ENCODE data around the gene STX3.

STX3 gene

DNA sequence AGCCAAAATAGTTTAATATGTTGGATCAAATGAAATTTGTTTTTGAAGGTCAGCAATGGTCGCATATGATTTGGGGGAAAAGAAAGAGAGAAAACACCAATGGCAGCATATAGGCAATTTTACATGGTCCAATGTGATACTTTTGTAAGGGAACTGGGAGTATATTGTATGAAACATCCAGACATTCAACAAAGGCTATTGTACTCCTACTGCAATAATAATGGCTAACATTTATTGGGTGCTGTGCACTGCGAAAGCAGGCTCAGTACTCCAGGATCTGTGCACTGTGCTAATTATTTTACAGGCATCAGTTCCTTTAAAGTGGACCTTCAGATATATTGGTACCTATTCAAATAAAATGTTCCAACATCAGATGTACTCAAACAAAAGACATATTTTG lies 35.6 kb upstream of the STX3 start:
- H3K27ac ChIP-seq: no peak overlapping the region
- TF ChIP-seq, protein P1, sequence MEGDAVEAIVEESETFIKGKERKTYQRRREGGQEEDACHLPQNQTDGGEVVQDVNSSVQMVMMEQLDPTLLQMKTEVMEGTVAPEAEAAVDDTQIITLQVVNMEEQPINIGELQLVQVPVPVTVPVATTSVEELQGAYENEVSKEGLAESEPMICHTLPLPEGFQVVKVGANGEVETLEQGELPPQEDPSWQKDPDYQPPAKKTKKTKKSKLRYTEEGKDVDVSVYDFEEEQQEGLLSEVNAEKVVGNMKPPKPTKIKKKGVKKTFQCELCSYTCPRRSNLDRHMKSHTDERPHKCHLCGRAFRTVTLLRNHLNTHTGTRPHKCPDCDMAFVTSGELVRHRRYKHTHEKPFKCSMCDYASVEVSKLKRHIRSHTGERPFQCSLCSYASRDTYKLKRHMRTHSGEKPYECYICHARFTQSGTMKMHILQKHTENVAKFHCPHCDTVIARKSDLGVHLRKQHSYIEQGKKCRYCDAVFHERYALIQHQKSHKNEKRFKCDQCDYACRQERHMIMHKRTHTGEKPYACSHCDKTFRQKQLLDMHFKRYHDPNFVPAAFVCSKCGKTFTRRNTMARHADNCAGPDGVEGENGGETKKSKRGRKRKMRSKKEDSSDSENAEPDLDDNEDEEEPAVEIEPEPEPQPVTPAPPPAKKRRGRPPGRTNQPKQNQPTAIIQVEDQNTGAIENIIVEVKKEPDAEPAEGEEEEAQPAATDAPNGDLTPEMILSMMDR (conservative IDR thresholded peaks at IDR 0.05): no peak

DNA sequence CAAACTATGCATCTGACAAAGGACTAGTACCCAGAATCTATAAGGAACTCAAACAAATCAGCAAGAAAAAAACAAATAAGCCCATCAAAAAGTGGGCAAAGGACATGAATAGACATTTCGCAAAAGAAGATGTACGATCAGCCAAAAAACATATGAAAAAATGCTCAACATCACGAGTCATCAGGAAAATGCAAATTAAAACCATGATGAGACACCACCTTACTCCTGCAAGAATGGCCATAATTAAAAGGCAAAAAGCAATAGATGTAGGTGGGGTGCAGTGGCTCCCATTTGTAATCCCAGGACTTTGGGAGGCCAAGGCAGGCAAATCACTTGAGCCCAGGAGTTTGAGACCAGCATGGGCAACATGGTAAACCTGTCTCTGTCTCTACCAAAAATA lies 31.1 kb upstream of the STX3 start:
- H3K27ac ChIP-seq: no peak overlapping the region
- TF ChIP-seq, protein P1 (conservative IDR thresholded peaks at IDR 0.05): no peak

DNA sequence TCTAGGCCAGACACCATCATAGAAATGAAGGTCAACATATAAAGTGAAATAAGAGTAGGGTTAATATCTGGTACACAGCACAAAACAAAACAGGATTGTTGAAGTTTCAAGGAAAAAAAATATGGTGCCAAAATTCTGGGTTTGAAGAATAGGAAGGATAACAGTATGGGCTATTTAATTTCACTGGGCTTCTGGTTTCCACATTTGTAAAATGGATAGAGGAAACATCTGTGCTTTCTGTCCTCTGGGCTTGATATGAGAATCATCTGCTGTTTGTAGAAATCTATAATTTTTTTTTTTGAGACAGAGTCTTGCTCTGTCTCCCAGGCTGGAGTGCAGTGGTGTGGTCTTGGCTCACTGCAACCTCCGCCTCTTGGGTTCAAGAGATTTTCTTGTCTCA lies 27.8 kb upstream of the STX3 start:
- TF ChIP-seq, protein P1 (conservative IDR thresholded peaks at IDR 0.05): no peak
- no peak overlapping the region for H3K27ac ChIP-seq

DNA sequence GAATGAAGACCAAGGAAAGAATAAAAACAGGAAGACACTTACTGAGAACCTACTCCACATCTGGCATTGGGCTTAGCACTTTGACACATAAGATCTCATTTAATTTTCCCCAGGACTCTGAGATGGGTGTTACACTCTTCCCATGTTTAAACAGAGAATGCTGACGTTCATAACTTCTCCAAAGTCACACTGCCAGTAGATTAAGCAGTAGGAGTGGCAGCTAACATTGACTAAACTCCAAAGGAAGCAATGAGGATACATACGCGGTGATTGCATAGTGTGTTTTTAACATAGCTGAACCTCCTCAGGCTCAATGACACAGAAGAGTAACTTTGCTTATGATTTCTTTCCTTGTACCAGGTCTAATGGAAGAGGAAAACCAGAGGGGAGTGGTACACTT lies 27.0 kb upstream of the STX3 start:
- H3K27ac ChIP-seq: no peak overlapping the region
- TF ChIP-seq, protein P1 (conservative IDR thresholded peaks at IDR 0.05): no peak

DNA sequence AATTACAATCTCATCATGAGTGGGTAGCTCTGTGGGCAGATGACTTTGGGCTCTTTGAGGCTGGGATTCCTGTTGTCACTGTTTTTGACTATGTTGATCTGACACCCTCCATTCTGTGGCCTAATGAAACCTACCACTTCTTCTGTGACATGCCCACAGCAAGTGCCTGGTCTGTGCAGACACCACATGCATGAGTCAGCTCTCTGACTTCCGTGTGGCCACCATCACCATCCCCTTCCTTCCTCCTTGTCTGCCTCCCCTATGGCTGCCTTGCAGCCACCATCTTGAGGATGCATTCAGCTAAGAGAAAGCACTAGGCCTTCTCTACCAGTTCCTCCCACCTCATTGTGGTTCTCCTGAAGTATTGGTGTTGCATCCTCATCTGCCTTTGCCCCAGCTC lies 26.3 kb upstream of the STX3 start:
- TF ChIP-seq, protein P1 (conservative IDR thresholded peaks at IDR 0.05): no peak
- H3K27ac ChIP-seq: no peak overlapping the region

DNA sequence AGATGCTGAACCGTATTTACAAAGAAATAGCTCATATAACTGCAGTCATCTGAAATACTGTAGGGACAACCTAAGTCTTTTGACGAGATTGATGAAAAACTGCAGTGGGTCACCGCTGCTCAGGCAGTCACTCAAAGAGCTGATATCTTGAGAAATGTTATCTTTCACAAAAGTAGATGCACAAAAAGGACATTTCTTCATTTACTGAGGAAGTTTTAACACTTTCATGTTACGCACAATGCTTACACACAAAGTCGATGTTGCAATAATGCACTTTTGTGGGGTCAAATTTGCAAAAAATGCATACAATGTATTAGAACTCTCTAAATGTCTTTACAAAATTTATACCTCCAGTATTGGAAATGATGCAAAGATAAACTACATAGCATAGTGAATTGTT lies 25.3 kb upstream of the STX3 start:
- no peak overlapping the region for H3K27ac ChIP-seq
- TF ChIP-seq, protein P1 (conservative IDR thresholded peaks at IDR 0.05): no peak

DNA sequence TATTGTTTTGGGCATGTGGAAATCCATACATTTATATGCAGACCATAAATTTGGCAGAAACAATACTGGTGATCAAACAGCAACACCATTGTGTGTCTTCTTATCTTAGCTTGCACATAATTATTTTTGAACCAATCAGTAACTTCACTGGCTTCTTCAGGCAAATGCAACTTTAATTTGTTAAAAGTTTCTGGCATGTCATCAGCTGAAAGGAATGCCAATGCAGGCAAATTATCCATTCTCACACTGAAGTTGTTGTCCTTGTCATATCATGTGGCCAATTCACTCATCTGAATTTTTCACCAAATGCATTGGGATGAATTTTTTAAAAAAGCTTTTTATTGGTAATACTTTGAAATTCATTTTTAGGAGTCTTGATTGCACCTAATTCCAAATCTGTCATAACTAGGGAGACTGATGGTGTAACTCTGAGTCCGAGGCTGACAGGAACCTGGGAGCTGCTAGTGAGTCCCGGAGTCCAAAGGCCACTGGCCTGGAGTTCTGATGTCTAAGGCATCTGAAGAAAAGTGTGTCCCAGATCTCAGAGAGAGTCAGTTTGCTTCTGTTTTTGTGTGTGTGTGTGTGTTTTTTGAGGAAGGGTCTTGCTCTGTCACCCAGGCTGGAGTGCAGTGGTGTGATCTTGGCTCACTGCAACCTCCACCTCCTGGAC lies 24.1 kb upstream of the STX3 start:
- no peak overlapping the region for H3K27ac ChIP-seq
- TF ChIP-seq, protein P1 (conservative IDR thresholded peaks at IDR 0.05): no peak
